Esophagus squamous epithelium (tissue), 5 donors: Measurements from ENCODE around the gene BARX1. TPM values are rescaled to one million over a fixed set of nuclear protein-coding genes. Genes with fewer than 3 reads are reported as not detected.

Source experiments
- DNase-seq: peaks from one replicate; lab custom pipeline; 2025; lab: John Stamatoyannopoulos, UW
- H3K27ac ChIP-seq, 4 donors: fragments of 200-600 bp; sonication (generic); one replicate each; pipeline ENCODE4 v1.5.1; 2016 to 2019; ENCODE audit warnings: mild to moderate bottlenecking in 1 of 4
- H3K27me3 ChIP-seq, 4 donors: fragments of 200-600 bp; sonication (generic); 1 replicate in 3 of 4; 2 replicates in 1 of 4; pipeline versions ENCODE4 v1.5.1 to v1.6.0; 2017 to 2021; ENCODE audit warnings: antibody characterized with exemption in 1 of 4
- H3K36me3 ChIP-seq, 3 donors: fragments of 200-600 bp; sonication (generic); one replicate each; pipeline ENCODE4 v1.5.1; 2016 to 2019
- H3K4me1 ChIP-seq, 3 donors: fragments of 200-600 bp; sonication (generic); one replicate each; pipeline ENCODE4 v1.5.1; 2017 to 2019
- H3K4me3 ChIP-seq, 4 donors: fragments of 200-600 bp; sonication (generic); 1 replicate in 3 of 4; 2 replicates in 1 of 4; pipeline ENCODE4 v1.5.1; 2016 to 2019; ENCODE audit warnings: mild to moderate bottlenecking in 2 of 4, moderate library complexity in 1 of 4
- H3K9me3 ChIP-seq, 3 donors: fragments of 200-600 bp; sonication (generic); one replicate each; pipeline ENCODE4 v1.5.1; 2016 to 2019
- POLR2A ChIP-seq, 4 donors: fragments of 450-650 bp; IDR thresholded peaks; one replicate each; pipeline ENCODE4 v1.6.1; 2017; ENCODE audit warnings: antibody characterized with exemption in 4 of 4, mild to moderate bottlenecking in 4 of 4, moderate library complexity in 3 of 4
- WGBS, 2 donors: methylation state at CpG; one replicate each; pipeline ENCODE4 v1.1.5; 2018; 5-methylcytosine and 5-hydroxymethylcytosine counted together
- intact Hi-C: fragments of 100-400 bp; cut with DNase I; formaldehyde crosslinking; loops from one replicate; pipeline ENCODE4 v1.15.0; 2022
- total RNA-seq, 4 donors: library from RNA; depleted of rRNA; stranded (reverse); fragments of >200 nt; gene quantifications; one replicate each; pipeline ENCODE4 v1.1.0, GENCODE V29; 2016
- TF ChIP-seq, protein P1 (sequence below), 6 experiments: fragments of 450-650 bp in 4 of 6; fragments of 200-600 bp in 2 of 6; sonication (generic) in 2 of 6; IDR thresholded peaks; one replicate each; pipeline ENCODE4 v1.5.1; 2016 to 2019; ENCODE audit warnings: antibody characterized with exemption in 6 of 6, mild to moderate bottlenecking in 4 of 6, moderate library complexity in 4 of 6
- donor health status: DM: yes; HTN: yes; CAD: no.

Gene BARX1
- total RNA-seq, 4 donors from 2014 or later: not detected

DNA sequence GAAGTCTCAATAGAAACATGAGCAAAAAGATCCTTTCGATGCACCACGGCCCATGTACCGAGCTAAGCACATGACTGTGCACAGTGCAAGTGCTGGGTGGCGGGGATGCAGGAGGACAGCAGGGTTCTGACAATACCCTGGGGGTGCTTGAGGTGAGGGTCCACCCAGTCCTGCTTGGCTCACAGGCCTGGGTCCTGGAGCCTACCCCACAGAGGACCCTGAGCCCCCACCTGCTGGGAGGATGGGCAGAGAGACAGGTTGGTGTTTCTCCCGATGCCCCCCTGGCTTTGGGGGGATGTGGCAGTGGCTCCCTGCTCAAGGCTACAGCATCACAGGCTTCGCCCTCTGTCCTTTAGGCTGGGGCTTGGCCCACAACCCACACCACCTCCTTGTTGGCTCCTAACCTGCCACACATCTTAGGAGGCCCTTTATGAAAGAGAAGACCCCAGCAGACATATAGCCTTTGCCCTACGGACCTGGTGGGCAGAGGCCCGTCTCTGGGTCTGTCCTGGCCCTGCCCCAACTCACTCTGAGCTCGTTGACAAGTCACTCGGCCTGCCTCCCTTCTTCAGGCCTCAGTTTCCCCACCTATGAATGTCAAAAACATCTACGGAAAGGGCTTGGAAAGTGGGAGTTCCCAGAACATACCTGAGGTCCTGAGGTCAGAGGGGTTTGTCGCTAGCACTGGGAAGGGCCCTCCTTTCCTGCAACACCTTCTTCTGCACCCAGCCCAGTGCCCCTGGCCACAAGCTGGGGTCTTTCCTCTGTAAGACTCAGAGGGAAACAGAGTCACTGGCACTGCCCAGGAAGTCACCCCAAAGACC, 50.3 kb downstream of the BARX1 start:
- H3K36me3 ChIP-seq: no peaks in the 10 kb centered on the region
- no peaks in the 10 kb centered on the region for H3K9me3 ChIP-seq
- intact Hi-C loops: no loop called here
- no peaks in the 10 kb centered on the region for H3K4me1 ChIP-seq
- WGBS, 2 donors: 63 to 82% methylated on average over 9 to 10 of the region's 12 CpGs
- TF ChIP-seq, protein P1, sequence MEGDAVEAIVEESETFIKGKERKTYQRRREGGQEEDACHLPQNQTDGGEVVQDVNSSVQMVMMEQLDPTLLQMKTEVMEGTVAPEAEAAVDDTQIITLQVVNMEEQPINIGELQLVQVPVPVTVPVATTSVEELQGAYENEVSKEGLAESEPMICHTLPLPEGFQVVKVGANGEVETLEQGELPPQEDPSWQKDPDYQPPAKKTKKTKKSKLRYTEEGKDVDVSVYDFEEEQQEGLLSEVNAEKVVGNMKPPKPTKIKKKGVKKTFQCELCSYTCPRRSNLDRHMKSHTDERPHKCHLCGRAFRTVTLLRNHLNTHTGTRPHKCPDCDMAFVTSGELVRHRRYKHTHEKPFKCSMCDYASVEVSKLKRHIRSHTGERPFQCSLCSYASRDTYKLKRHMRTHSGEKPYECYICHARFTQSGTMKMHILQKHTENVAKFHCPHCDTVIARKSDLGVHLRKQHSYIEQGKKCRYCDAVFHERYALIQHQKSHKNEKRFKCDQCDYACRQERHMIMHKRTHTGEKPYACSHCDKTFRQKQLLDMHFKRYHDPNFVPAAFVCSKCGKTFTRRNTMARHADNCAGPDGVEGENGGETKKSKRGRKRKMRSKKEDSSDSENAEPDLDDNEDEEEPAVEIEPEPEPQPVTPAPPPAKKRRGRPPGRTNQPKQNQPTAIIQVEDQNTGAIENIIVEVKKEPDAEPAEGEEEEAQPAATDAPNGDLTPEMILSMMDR (IDR thresholded peaks at IDR 0.05): no peak
- no peak for TF ChIP-seq POLR2A (IDR thresholded peaks at IDR 0.05)
- no peak overlapping the region for H3K27ac ChIP-seq
- H3K4me3 ChIP-seq: no peak overlapping the region
- peaks cover 0 to 62% (median 0%) of the 10 kb centered on the region in 4 donors for H3K27me3 ChIP-seq
- no peak for DNase-seq

DNA sequence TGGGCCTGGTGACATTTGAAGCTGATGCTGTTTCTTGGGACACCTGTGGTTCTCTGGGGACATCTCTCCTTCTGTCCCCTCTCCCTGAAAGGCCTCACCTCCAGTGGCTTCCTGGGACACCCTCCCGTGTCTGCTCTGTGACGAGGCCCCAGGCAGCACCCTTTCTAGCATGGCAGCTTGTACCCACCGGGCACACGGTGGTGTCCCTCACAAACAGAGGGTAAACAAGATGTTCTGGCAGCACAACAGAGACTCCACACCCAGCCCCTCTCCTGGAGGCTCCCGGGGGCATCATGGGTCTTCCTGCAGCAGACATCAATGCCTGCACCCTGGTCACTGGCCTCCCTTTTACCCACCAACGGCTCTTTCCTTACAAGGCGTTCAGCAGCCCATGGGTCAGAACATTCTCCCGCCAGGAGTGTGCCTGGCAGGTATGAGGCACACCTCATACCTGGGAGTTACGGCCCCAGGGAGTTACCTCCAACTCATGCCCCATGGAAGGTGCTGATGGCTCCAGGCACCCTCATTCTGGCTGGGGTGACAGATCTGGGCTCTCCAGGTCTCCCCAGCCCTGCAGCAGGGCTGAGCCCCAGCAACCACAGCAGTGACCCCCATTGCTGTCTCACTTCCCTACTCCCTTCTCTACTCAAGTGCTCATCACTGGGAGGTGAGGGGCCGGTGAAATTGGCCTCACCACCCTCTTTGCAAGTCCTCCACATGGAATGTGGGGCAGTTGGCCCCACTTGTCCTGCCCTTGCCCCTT, 51.1 kb downstream of the BARX1 start:
- no peak for DNase-seq
- 73 to 81% methylated on average over 4 to 6 of the region's 10 CpGs for WGBS, 2 donors

GRCh38 chr9:93902780-93903655, 52.1 kb downstream of the BARX1 start:
- DNase-seq: no peak
- Histone ChIP-seq H3K9me3 (no peaks in the 10 kb centered on the region), H3K4me1 (no peaks in the 10 kb centered on the region), H3K4me3 (no peak overlapping the region), H3K27me3 (peaks cover 0 to 44% (median 0%) of the 10 kb centered on the region in 4 donors), H3K36me3 (no peaks in the 10 kb centered on the region), H3K27ac (no peak overlapping the region)
- 69 to 86% methylated on average over 2 to 8 of the region's 12 CpGs for WGBS, 2 donors
- intact Hi-C loops: no loop called here
- no peak for TF ChIP-seq POLR2A (IDR thresholded peaks at IDR 0.05)
- TF ChIP-seq, protein P1 (IDR thresholded peaks at IDR 0.05): no peak

More for the DNA sequence above, 51.1 kb downstream of the BARX1 start:
- no peaks in the 10 kb centered on the region for H3K4me1 ChIP-seq
- peaks cover 0 to 54% (median 0%) of the 10 kb centered on the region in 4 donors for H3K27me3 ChIP-seq
- no peak overlapping the region for H3K4me3 ChIP-seq
- no peak overlapping the region for H3K27ac ChIP-seq
- no peak for TF ChIP-seq POLR2A (IDR thresholded peaks at IDR 0.05)
- TF ChIP-seq, protein P1 (IDR thresholded peaks at IDR 0.05): no peak
- H3K9me3 ChIP-seq: no peaks in the 10 kb centered on the region
- intact Hi-C loops: no loop called here
- H3K36me3 ChIP-seq: no peaks in the 10 kb centered on the region

DNA sequence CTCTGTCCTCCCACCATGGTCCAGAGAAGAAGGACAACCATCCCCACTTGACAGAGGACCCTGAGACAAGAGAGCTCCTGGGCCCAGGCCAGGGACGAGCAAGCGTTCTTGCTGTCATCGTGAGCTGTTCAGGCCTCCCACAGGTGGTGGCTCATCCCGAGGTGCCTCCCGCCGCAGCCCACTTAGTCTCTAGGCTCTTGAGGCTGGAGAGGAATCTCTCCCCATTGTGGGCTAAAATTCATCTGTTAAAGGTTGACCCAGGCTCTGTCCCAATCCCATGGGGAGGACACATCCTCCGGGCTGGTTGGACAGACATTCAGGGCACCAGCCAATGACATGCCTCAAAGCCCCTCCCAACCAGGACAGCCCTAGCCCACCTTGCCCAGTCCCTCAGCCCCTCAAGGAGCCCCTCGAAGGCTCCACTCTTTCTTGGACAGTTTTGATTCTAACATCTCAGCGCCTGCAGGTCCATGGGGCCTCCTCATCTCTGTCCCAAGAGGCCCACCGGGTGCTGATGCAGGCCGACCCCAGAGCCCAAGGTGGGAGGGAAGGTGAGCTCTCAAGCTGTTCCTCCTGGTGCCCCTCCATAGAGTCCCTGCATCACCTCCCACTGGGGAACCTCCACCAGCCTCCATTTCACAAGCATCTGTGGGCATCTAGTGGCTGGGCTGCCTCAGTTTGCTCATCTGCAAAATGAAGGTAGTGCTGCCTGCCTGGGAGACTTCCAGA, 52.9 kb downstream of the BARX1 start:
- 85 to 91% methylated on average over 4 to 5 of the region's 11 CpGs for WGBS, 2 donors
- intact Hi-C loops: no loop called here
- Histone ChIP-seq H3K4me3 (no peak overlapping the region), H3K9me3 (no peaks in the 10 kb centered on the region), H3K4me1 (no peaks in the 10 kb centered on the region), H3K27me3 (peaks cover 0 to 38% (median 0%) of the 10 kb centered on the region in 4 donors), H3K27ac (no peak overlapping the region), H3K36me3 (no peaks in the 10 kb centered on the region)
- DNase-seq: no peak
- no peak for TF ChIP-seq POLR2A (IDR thresholded peaks at IDR 0.05)
- TF ChIP-seq, protein P1 (IDR thresholded peaks at IDR 0.05): no peak

Other genes with a start within 250 kb of the BARX1 start
- 1 to 10 TPM; 2.1 to 8.2 (median 3.3) TPM for gene PTPDC1, start 129.1 kb upstream of the BARX1 start, total RNA-seq